EL (cell line): ENCODE measurements around the gene PRPF40B.
"Not testable (repeated sequence)": the region's sequence is repeated elsewhere in the genome, so short reads cannot be mapped to it uniquely, and the experiment has no call there.

ENCODE experiments used
- DNase-seq: peaks from one replicate; pipeline ENCODE4 v3.0.0-alpha.2; 2016

The PRPF40B gene

DNA sequence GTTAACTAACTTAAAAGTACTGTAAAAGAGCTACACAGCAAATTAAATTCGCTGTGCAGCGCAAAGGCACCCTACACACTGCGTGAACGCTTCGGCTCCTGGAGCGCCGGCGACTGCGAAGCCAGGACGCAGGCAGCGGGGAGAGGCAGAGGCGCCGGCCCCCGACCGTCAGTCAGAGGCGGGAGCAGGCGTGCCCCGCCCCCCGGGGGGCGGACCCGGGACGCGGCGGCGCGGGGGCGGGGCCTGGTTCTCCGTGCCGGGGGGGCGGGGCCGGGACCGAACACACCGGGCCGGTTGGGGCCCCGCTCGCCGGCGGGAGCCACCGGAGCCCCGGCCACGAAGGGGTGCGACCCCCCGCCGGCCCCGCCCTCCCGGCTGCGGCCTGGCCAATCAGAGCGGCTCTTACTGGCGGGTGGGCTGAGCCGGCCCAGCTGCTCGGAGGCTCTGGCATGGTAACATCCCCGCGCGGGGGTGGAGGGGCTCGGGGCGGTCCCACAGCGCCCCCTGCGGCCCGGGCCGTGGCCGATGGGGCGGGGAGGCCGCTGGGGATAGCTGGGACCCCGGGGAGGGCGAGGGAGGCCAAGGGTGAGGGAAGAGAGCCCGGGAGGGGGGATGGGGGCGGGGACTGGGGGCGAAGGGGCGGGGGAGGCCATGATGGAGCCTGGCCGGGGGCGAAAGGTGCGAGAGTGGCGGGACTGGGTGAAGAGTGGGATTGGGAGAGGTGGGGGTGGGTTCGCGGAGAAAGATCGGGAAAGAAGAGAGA is at the start of gene PRPF40B:
TSS of gene PRPF40B (plus strand) at position 420 of the 763 bp plus-strand sequence. CDS start at position 450, 30 bp downstream.
- peak; percentile 83 for DNase-seq

DNA sequence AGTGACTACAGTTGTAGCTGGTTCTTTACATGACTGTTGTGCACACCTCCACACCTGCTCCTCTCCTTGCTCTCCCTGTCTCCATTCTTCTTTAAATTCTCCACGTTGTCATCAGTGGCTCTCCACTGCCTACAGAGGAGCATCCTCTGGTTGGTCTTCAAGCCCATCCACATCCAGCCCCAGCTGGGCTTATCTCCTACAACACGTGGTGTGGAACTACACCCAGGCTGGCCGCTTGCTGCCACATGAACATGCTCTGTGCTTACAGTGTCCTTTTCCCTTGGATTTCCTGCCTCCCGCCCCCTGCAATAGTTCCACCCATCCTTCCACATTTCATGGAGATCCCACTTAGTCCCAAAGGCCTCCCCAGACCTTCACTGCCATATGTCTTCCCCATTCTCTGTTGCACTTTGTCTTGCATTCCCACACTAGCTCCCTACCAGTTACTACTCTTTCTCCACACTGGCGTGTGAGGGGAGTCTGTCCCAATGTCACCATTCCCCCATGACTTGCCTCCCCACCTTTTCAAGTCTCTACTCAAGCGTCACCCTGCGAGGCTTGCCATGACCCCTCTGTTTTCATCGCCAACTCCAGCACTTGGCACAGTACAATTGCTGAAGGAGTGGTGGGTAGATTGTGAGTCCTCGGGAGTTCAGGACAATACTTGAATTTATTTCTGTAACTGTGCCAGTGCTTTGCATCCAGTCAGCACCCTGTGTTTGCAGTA is 45.6 kb upstream of the PRPF40B start:
- DNase-seq = no peak

DNA sequence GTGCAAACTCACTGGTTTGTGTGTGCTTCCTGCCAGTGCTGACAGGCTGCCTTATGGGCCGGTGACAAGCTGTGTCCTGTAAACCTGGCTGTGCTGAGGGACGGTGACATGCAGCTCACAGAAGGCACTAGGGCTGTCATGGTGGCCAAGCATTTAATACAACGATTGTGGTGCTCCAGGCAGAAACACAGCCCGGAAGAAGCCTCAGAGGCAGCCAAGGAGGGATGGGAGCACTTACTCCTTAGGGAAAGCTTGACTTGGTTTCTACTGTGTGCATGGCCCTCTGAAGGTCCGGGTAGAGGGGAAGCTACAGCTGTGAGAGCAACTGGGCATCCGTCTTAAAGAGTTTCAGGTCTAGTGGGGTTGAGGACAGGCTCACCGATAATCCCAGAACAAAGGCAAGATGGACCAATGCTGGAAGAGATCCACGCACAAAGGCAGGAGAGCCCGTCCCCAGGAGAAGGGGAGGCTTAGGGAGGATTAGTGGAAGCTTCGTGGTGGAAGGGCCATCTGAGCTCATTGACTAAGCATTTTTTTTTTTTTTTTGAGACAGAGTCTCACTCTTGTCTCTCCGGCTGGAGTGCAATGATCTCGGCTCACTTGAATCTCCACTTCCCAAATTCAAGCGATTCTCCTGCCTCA is 44.8 kb upstream of the PRPF40B start:
- DNase-seq = no peak

DNA sequence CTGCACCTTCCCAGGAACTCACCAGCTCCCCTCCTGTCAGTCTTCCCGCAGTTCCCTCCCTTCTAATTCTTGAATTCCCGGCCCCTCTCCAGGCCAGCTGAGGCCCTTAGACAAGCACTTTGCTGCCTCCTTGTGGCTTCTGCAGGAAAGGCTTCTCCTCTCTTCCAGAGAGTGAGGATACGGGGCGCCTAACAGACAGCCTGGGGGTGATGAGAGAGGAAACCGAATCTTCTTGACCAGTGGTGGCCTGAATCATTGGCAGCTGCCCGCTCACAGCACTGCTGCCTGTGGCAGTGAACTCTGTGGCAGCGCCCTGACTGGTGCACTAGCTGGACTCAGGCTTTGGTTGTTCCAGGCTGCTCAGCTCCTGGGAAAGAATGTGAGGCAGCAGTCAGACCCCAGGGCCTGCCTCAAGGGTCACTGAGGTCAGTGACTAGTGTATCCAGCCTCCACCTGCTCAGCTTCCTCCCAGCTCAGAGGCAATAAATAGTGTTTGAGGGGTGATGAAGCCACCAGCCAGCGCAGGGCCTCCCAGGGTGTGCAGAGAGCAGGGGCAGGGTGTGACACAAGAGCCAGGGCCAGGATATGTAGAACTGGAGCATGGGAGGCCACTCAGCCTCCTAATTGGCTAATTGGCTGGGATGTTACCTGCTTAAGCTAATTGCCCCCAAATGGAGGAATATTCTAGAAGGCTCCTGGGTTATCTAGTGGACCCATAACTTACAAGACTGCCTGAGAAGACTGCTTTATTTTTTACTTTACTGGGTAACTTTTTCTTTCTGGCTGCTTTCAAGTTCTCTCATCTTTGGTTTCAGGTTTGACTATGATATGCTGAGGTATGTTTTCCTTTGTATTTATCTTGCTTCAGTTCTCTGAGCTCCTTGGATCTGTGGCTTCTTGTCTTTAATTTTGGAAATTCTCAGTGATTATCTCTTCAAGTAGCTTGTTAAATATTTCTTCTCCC is 42.5 kb upstream of the PRPF40B start:
- peak; percentile 93 for DNase-seq

DNA sequence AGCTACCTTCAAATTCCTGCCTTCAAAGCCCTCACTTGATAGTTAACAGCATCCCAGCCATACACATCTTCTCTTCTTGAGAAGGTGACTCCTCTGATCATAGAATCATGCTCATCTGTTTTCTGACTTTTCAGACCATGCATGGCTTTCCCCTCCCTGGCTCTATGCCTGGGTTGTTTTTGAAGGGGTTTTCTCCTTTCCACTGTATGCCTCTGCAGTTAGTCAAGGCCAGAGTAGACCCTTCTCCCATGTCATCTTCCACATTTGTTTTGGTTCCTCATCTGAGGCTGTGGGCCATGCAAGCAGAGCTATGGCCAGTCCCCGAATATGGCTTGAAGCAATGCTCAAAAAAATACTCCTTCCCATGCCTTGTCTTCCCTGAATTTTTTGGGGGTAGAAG is 41.2 kb upstream of the PRPF40B start:
- DNase-seq = no peak

DNA sequence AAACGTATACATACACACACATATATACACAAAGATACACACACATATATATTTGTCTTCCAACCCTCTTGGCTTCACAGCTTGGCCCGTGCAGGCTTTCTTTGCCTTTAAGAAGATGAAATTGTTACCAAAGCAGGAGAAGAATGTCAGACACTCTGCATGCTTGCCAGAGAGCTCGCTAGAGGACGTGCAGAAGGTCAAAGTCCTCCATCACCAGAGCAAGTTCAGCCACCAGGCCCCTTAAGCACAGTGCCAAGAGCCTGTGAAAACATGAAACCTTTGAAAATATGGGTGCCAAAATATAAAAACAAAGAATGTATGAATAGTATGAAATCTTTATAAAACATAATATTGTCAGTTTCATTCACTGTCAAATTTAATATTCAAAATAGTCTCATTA is 40.5 kb upstream of the PRPF40B start:
- DNase-seq = no peak

DNA sequence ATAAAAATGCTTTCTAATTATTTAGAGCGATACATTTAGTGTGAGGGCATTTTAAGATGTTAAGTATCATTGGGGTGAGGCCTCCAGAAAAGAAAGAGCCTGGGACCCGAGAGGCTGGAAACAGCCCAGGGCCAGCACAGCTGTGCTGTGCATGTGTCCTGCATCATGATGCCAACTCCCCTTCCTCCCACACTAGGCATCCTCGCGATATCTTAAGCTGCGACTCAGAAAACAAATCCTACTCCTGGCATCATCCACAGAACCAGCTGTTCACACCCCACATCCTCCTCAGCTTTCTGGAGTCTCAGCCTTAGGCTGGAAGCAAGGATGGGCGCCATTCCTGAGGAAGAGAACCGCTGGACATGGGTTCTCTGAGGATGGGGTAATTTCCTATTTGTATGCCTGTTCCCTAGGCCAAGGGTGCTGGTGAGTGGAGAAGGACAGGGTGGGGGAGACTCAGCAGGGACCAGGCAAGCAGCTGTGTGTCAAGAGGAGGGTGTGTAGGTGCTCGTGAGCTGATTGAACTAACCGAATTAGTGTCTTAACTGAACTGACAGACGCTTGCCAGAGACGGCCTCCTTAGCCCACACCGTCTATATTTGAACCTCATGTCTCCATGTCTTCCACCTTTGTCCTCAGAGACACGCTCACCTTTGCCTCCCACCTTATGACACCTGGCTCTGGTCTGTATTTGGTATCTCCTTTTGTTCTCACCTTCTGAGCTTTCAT is 39.8 kb upstream of the PRPF40B start:
- no peak for DNase-seq

DNA sequence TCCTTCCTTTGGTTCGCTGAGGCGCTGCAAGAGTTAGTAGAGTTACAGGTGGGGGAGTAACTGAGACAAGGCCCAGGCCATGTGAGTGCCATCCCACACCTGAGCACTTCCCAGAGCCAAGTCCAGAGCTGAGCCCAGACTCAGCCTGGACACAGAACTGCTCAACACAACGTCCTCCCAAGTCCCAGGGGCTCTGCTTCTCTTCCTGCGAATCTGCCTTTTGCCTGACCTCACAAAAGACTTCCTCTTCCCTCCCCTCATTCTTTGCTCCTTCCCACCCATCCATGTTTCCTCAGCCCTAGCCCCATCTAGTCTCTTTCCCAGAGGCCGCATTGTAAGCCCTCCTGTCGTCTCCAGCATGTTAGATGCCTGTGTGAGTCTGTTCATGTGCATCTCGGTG is 38.8 kb upstream of the PRPF40B start:
- no peak for DNase-seq

DNA sequence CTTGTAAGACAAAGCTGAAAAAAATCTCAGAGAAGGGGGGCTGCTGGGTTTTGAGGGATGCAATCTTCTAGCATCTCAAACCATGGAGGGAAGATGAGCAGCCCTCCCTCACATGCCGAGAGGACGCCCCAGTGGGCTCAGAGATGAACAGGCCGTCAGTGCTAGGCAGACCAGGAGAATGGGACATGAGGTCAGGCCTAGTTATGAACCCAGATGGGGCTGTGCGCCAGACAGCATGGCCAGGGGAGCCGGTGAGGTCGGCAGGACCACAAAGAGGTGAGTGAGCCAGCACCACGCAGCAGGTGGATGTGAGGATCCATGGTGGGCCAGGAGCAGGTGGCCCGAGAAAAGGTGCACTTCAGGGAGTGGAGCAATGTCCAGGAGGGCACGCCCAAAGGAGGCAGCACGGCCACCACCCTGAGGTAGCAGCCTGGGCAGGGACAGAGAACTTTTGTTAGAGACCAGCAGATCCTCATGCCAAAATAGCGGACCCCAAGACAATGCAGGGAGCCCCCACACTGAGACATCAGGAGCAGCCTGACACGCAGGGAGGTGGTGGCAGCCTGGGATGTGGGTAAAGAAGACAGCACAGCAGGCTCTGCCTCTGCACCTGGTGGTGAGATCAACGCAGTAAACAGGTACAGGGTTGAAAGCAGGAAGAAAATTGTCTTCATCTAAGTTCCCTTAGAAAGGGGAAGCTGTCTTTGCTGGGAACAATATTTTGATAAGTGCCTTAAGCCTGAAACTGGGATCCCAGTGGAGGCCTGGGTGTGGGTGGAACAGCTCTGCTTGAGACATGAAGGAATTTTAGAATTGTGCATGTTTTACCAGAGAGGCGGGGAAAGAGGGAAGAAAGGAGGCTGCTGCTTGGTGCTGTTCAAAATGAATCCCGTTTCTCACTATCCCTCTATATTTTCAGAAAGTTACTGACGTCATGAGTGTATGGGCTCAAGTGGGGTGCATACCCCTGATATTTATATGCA is 37.6 kb upstream of the PRPF40B start:
- DNase-seq = no peak

DNA sequence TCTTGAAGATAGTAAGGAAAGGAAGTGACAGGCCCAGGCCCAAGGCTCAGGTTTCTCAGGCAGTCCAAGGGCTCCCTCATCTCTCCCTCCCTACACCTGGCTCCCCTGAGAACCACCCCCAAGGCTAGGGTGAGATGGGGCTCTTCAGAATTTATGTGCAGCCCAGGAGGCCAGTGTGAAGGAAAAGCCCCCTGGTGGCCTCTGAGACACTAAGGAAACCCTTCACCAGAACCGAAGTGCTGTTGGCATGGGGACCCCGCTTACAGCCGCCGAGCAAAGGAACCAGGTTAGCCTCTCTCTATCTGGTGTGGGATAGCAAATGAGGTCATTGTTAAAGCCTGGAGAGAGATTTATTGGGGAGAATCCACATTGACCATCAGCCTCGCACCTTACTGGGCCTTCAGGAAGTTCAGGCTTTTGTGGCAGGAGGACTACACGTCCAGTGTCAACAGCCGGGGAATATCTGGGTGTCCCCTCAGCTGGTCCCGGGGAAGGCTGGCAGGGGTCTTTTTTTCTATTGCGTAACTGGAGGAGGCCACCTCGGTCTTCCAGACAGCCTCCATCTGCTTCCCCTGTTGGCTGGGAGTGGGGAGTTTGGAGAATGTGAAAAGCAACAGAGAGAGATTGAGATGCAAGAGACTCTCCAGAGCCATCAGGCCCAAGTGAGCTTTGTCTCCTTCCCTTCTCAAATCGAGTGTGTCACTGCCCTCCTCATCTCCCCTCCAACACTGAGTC is 36.0 kb upstream of the PRPF40B start:
- no peak for DNase-seq

DNA sequence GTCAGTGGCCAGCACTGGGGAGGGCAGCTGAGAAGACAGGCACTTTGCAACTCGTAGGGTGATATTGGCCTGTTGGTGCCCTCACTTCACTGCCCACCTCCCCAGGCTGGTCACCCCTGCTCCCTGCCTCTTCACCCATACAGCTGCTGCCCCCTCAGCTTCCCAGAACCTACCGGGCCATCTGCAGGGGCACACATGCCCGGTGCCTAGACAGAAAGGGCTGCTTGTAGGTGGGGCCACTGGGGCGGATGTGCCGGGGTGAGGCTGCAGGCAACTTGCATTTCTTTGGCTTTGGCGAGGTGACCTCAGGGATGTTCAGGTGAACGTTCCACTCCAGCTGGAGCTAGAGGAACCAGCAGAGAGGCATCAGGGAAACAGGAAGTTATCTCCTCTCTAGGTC is 35.1 kb upstream of the PRPF40B start:
- no peak for DNase-seq

DNA sequence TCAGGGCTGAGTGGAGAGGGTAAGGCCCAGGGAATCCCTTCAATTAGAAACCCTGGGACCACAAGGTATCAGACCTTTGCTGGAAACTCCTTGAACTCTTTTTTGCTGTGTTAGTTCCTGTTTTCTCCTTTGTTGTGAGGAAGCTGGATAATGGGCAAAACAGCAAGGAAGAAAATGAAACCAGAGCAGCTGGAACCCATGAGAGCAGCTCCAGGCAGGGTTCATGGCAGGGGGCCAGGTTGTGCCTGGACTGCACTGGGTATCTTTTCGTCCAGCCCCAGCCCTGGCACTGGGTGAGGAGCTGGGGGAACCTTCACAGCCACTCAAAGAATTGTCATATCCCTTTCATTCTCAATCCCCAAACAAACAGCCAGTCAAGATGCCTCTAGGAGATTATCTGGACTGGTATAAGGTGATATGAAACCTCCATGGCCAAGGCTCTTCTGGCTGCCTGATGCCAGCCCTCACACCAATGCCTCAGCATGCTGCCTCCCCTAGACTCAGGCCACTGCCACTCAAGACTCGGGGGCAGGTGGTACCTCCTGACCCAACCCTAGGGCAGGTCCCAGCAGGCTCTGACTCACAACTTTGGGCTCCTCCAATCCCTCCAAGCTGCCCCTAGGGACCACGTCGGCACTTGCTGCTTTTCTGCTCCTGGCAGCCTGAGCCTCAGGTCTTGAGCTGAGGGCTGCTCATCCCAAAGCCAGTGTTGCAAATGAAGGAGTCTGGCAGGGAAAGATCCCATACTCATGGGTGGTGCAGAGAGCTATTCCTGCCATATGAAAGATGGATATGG is 34.4 kb upstream of the PRPF40B start:
- DNase-seq = peak; percentile 12

DNA sequence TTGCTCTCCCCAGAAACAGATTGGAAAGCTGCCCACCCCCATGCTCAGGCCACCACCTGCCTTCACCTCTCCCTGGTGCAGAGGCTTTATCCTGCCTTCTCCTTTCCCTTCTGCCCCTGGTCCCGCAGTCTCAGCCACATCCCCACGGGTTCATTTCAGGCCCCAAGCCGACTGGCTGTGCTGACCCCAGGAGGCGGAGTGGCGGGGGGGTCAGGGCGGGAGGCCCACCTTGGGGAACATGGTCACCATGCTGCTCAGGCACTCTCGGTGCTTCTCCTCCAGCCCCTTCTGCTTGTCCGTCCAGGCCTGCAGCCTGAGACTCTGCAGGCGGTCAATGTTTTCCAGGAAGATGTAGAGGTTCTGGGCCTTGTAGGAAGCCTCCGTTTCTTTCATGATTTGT is 24.8 kb upstream of the PRPF40B start:
- DNase-seq = no peak

DNA sequence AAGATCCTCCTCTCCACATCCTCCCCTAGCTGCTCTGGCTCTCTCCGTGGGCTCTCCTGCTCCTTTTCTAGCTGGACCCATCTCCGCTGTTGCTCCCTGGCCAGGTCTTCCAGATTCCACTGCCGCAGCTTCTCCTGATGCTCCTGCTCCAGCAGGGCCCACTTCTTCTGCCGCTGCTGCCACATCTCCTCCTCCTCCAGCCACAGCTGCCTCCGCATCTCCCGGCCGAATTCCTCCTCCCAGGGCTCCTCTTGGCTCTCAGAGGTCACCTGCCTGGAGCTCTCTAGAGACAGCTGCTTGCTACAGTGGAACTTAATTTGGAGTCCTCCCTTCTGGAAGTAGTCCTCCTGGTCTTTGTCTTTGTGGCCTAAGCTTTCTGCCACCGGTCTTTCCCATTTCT is 23.4 kb upstream of the PRPF40B start:
- DNase-seq = no peak

DNA sequence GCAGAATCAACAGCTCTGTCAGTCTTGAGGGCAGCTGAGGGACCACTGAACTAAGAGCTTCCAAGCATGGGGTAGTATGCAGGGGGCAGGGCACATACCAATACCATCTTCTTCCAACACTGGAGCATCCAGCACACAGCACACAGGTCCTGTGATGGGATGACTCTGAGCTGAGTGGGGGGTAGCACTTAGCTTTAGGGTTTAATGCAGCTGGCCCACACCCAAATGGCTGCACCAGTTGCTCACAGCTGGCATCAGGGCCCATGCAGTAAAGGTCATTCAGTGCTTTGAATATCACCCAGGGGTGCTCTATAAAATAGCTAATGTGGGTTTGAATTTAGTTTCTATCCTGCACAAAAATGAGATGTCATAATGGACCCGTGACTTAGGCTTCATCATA is 19.6 kb upstream of the PRPF40B start:
- no peak for DNase-seq

DNA sequence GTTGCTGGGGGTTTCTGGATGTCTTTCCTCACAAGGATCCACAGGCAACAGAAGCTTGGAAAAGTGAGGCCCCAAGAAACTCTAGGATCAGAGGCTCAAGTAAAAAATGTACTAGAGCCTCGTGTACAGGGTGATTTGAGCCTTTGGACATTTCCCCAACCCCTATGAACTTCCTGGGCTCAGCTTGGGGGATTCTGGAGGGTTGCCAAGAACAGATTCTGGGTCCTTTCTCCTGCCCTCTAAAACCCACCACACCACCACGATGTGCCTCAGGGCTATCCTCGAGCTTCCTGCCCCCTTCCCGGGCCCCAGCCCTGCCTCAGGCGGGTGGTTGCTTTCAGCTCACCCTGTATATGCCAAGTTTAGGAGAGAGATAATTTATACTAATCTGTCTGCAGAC is 18.5 kb upstream of the PRPF40B start:
- DNase-seq = no peak

DNA sequence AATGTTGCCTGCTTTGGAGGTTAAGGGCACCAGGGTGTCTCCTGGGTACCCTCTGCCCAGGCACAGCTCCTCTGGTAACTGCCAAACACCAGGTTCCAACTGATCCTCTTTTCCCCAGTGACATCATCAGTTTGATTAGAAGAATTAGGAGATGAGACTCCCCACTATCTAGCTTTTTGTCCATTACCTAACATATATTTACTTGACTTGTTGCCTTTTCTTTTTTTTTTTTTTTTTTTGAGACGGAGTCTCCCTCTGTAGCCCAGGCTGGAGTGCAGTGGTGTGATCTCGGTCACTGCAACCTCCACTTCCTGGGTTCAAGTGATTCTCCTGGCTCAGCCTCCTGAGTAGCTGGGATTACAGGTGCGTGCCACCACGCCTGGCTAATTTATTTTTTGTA is 17.8 kb upstream of the PRPF40B start, which contains the start of gene FAM186B:
TSS of gene FAM186B (minus strand) at position 101 of the 400 bp plus-strand sequence. CDS start 162 bp downstream, outside the sequence.
- DNase-seq = not testable (repeated sequence)

DNA sequence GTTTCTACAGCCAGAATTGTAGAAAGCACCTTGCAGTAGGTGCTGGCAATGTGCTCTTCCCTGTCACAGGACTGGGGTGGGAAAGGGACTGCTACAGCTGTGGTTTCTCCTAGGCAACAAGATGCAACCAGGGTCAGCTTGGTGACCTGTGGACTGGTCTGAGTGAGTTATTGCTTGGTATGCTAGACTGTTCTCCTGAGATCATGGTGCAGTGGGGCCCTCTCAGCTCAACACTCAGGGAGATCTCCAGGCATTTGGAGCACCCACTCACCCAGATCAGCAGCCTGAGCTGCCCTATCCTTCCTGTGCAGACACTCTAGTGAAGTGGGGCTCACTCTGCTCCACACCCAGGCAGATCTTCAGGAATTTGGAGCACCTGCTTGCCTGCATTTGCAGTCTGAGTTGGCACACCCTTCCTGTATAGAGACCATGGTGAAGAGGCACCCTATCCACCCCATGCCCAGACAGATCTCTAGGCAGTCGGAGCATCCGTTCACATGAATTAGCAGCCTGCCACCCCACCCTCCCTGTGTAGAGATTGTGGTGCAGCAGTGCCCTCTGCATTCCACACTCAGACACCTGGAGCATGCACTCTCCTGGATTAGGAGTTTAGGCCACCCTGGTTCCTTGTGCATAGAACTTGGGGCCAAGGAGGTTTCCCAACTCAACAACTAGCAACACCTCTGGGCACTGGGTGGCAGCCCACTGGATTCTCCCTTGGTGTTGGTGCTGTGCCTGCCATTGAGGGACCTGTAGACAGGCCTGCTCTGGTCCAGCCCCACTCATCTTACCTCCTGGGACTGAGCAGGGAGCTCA is 14.1 kb upstream of the PRPF40B start:
- DNase-seq = no peak
